Measurements from ENCODE around the gene TREH. TPM values are rescaled to one million over a fixed set of nuclear protein-coding genes. Genes with fewer than 3 reads are reported as not detected.
A peak's percentile ranks its signal among the peaks of the same experiment; 100 is the strongest.
"Not testable (repeated sequence)": the region's sequence is repeated elsewhere in the genome, so short reads cannot be mapped to it uniquely, and the experiment has no call there.

TREH gene
- total RNA-seq, 1 donor from 2014 or later, result not detected

DNA sequence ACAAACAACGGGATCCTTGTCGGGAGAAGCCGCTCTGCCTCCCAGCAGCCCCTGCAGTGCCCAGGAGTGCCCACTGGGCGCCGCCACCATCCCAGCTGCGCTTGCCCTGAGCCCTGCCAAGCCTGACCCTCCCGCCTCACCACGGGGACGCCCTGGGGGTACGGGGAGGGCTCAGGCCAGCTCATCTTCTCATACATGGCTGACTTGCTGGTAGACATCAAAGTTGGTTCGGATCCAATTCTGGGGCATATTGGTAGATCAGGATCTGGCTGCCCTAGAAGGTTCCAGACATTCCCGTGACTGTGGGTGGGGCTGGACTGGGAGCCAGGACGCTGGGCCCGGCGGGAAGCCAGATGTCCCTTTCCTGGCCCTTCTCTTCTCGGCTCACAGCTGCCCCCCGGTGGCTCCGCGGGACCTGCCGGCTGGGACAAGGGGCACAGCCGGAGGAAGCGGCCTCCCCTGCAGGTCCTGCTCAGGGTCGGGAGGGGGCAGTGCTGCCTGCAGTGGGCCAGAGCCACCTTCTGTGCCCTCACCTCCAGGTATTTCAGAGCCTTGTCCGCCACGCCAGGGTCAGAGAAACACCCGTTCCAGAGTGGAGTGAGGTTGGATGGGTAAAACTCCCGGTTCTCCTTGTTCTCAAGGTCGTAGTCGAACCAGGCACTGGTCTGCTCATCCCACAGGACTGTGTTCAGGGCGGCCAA lies 10.6 kb upstream of the TREH start:
- H3K27me3 ChIP-seq (ENCODE audit: control insufficient read depth, insufficient read depth, low read length), result no peaks in the 10 kb centered on the region
- no peaks in the 10 kb centered on the region for H3K36me3 ChIP-seq (ENCODE audit: control insufficient read depth, insufficient read depth, low read length)
- TF ChIP-seq, protein P1, sequence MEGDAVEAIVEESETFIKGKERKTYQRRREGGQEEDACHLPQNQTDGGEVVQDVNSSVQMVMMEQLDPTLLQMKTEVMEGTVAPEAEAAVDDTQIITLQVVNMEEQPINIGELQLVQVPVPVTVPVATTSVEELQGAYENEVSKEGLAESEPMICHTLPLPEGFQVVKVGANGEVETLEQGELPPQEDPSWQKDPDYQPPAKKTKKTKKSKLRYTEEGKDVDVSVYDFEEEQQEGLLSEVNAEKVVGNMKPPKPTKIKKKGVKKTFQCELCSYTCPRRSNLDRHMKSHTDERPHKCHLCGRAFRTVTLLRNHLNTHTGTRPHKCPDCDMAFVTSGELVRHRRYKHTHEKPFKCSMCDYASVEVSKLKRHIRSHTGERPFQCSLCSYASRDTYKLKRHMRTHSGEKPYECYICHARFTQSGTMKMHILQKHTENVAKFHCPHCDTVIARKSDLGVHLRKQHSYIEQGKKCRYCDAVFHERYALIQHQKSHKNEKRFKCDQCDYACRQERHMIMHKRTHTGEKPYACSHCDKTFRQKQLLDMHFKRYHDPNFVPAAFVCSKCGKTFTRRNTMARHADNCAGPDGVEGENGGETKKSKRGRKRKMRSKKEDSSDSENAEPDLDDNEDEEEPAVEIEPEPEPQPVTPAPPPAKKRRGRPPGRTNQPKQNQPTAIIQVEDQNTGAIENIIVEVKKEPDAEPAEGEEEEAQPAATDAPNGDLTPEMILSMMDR (IDR thresholded peaks at IDR 0.05; ENCODE audit: insufficient read depth, low read length, severe bottlenecking), result peak; percentile 86
- H3K4me3 ChIP-seq (ENCODE audit: low read depth, low read length), result peak overlapping the region; percentile 25
- peak; percentile 85 for DNase-seq (ENCODE audit: low read depth)
- no peak for FAIRE-seq

DNA sequence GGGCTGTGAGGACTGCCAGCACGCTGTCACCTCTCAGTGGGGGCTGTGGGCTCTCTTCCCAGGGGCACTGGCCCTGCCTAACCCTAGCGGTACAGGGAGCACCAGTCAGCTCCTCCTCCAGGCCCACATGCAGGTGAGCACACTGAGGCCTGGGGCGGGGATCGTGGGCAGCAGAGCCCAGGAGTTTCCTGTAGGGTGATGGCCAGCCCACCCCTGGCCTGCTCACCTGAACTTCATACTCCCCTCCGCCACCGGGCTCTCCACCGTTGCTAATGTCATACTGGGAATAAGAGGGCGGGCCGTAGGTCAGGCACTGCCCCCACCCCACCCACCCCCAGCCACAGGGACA lies 10.0 kb upstream of the TREH start:
- H3K27me3 ChIP-seq (ENCODE audit: control insufficient read depth, insufficient read depth, low read length), result no peaks in the 10 kb centered on the region
- DNase-seq (ENCODE audit: low read depth), result no peak
- FAIRE-seq, result no peak
- TF ChIP-seq, protein P1 (IDR thresholded peaks at IDR 0.05; ENCODE audit: insufficient read depth, low read length, severe bottlenecking), result no peak
- H3K36me3 ChIP-seq (ENCODE audit: control insufficient read depth, insufficient read depth, low read length), result no peaks in the 10 kb centered on the region
- peak overlapping the region; percentile 24 for H3K4me3 ChIP-seq (ENCODE audit: low read depth, low read length)

DNA sequence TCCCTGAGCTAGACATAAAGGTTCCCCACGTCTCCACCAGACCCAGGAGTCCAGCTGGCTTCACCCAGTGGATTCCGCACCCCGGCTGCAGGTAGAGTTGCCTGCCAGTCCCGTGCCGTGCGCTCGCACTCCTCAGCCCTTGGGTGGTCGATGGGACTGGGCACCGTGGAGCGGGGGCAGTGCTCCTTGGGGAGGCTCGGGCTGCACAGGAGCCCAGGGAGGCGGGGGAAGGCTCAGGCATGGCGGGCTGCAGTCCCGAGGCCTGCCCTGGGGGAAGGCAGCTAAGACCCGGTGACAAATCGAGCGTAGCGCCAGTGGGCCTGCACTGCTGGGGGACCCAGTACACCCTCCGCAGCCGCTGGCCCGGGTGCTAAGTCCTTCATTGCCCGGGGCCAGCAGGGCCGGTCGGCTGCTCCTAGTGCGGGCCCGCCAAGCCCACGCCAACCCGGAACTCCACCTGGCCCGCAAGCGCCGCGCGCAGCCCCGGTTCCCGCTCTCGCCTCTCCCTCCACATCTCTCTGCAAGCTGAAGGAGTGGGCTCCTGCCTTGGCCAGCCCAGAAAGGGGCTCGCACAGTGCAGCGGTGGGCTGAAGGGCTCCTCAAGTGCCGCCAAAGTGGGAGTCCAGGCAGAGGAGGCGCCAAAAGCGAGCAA lies 9.5 kb upstream of the TREH start:
- FAIRE-seq (no peak), DNase-seq (ENCODE audit: low read depth) (no peak)
- Histone ChIP-seq H3K36me3 (ENCODE audit: control insufficient read depth, insufficient read depth, low read length) (no peaks in the 10 kb centered on the region), H3K4me3 (ENCODE audit: low read depth, low read length) (peak overlapping the region; percentile 24), H3K27me3 (ENCODE audit: control insufficient read depth, insufficient read depth, low read length) (no peaks in the 10 kb centered on the region)
- TF ChIP-seq, protein P1 (IDR thresholded peaks at IDR 0.05; ENCODE audit: insufficient read depth, low read length, severe bottlenecking), result no peak

DNA sequence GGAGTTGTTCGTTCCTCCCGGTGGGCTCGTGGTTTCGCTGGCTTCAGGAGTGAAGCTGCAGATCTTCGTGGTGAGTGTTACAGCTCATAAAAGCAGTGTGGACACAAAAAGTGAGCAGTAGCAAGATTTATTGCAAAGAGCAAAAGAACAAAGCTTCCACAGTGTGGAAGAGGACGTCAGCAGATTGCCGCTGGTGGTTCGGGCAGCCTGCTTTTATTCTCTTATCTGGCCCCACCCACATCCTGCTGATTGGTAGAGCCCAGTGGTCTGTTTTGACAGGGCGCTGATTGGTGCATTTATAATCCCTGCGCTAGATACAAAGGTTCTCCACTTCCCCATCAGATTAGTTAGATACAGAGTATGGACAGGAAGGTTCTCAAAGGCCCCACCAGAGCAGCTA lies 8.9 kb upstream of the TREH start:
- H3K36me3 ChIP-seq (ENCODE audit: control insufficient read depth, insufficient read depth, low read length); H3K4me3 ChIP-seq (ENCODE audit: low read depth, low read length); DNase-seq (ENCODE audit: low read depth); H3K27me3 ChIP-seq (ENCODE audit: control insufficient read depth, insufficient read depth, low read length); FAIRE-seq: not testable (repeated sequence)

DNA sequence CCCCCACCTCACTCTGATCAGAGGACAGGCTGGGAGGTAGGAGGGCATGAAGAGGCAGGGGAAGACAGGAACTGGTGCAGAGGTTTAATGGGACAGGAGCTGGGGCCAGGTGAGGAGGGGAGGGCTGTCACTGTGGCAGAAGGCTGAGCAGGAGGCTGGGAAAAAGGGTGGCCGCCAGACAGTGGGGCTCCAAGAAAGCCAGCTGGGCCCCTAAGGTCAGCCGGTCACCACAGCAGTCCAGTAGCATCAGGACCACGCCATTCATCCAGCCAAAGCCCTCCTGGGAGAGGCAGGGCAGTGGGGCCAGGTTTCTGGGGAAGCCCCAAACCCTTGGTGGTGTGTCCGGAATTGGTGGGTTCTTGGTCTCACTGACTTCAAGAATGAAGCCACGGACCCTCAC lies 8.5 kb upstream of the TREH start:
- no peak for DNase-seq (ENCODE audit: low read depth)
- TF ChIP-seq, protein P1 (IDR thresholded peaks at IDR 0.05; ENCODE audit: insufficient read depth, low read length, severe bottlenecking), result no peak
- H3K36me3 ChIP-seq (ENCODE audit: control insufficient read depth, insufficient read depth, low read length), result no peaks in the 10 kb centered on the region
- no peak overlapping the region for H3K4me3 ChIP-seq (ENCODE audit: low read depth, low read length)
- FAIRE-seq, result no peak
- no peaks in the 10 kb centered on the region for H3K27me3 ChIP-seq (ENCODE audit: control insufficient read depth, insufficient read depth, low read length)

DNA sequence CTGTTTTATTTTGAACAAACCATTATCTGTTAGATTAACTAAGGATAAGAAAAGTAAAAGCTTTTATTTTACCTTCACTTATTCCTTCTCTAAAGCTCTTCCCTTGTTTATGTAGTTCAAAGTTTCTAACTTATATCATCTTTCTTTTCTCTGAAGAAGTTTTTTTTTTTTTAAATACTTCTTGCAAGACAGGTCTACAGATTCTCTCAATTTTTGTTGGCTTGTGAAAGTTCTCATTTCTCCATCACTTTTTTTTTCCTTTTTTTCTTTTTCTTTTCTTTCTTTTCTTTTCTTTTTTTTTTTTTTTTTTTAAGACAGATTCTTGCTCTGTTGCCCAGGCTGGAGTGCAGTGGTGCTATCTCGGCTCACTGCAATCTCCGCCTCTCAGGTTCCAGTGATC lies 4.7 kb upstream of the TREH start:
- Histone ChIP-seq H3K36me3 (ENCODE audit: control insufficient read depth, insufficient read depth, low read length) (no peaks in the 10 kb centered on the region), H3K27me3 (ENCODE audit: control insufficient read depth, insufficient read depth, low read length) (no peaks in the 10 kb centered on the region), H3K4me3 (ENCODE audit: low read depth, low read length) (no peak overlapping the region)
- FAIRE-seq, result no peak
- DNase-seq (ENCODE audit: low read depth), result no peak
- TF ChIP-seq, protein P1 (IDR thresholded peaks at IDR 0.05; ENCODE audit: insufficient read depth, low read length, severe bottlenecking), result no peak

DNA sequence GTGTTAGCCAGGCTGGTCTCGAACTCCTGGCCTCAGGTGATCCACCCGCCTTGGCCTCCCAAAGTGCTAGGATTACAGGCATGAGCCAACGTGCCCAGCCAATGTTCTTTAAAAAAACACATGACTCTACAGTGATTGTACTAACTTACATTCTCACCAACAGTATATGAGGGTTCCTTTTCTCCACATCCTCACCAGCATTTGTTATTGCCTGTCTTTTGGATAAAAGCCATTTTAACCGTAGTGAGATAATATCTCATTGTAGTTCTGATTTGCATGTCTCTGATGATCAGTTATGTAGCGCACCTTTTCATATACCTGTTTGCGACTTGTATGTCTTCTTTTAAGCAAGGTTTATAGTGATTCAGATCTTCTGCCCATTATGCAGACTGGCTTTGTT lies 3.5 kb upstream of the TREH start:
- not testable (repeated sequence) for H3K36me3 ChIP-seq (ENCODE audit: control insufficient read depth, insufficient read depth, low read length); FAIRE-seq; H3K27me3 ChIP-seq (ENCODE audit: control insufficient read depth, insufficient read depth, low read length); H3K4me3 ChIP-seq (ENCODE audit: low read depth, low read length)
- peak; percentile 45 for DNase-seq (ENCODE audit: low read depth)

Measured in bronchial epithelial cell (primary cell).